Lower leg skin (tissue), 4 donors: ENCODE measurements around the gene OLFM4. TPM values are rescaled to one million over a fixed set of nuclear protein-coding genes. Genes with fewer than 3 reads are reported as not detected.

Source experiments
- DNase-seq, 2 donors: peaks; one replicate each; pipeline ENCODE4 v3.0.0-alpha.2; 2019; ENCODE audit warnings: low spot score in 2 of 2
- H3K4me3 ChIP-seq: fragments of 200-600 bp; sonication (generic); 2 replicates; pipeline ENCODE4 v1.5.1; 2017; ENCODE audit warnings: mild to moderate bottlenecking, low read depth; ENCODE audit not compliant: poor library complexity, severe bottlenecking
- POLR2A ChIP-seq, 2 donors: fragments of 450-650 bp; IDR thresholded peaks; one replicate each; pipeline ENCODE4 v1.6.1; 2016 to 2017; ENCODE audit warnings: antibody characterized with exemption in 2 of 2, mild to moderate bottlenecking in 1 of 2, moderate library complexity in 1 of 2
- whole genome bisulfite sequencing, 2 donors: methylation state at CpG; one replicate each; pipeline ENCODE4 v1.1.5; 2018; 5-methylcytosine and 5-hydroxymethylcytosine counted together
- intact Hi-C: fragments of 100-400 bp; cut with DNase I; formaldehyde crosslinking; loops from one replicate; pipeline ENCODE4 v1.15.0; 2023; ENCODE audit warnings: low total_unique reads
- total RNA-seq, 4 donors: library from RNA; depleted of rRNA; stranded (reverse); fragments of >200 nt; gene quantifications; one replicate each; pipeline ENCODE4 v1.1.0, GENCODE V29; 2016
- TF ChIP-seq, protein P1 (sequence below), 3 donors: fragments of 450-650 bp; IDR thresholded peaks; one replicate each; pipeline ENCODE4 v1.5.1; 2016; ENCODE audit warnings: antibody characterized with exemption in 3 of 3, mild to moderate bottlenecking in 3 of 3, moderate library complexity in 2 of 3

The OLFM4 gene
- total RNA-seq, 4 donors from 2014 or later = 0.34 to 0.88 (median 0.51) TPM

DNA sequence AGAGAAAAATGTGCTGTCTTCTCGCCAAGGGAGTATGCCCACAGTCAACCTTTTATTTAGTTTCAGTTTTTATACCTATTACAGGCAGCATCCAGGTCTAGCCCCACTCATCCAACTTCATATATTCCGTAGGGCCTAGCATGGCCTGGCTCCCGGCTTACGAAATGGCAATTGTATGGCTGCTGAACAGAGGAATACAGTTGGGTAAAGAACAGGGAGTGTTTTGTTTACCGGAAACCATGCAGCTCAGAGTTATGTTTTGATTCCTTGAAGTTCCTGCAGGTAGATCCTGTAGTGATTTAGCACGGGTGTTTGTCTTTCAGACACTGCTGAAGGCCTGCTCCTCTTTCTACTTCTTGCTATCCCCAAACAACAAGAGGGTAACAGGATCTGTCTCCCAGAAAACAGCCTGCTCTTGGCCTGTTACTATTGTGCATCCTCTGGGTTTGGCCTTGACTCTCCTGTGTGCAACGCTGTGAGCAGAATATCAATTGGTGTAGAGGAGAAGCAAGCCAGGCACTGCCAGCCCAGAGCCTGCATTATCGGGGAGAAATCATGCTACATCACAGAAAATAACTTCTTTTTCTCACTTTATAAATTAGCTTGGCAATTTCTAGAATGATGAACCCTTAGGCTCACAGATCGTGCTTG lies 32.4 kb downstream of the OLFM4 start:
- WGBS, 2 donors = 87 to 88% methylated on average over 9 of the region's 9 CpGs
- DNase-seq = no peak
- no peak for TF ChIP-seq POLR2A (IDR thresholded peaks at IDR 0.05)
- TF ChIP-seq, protein P1, sequence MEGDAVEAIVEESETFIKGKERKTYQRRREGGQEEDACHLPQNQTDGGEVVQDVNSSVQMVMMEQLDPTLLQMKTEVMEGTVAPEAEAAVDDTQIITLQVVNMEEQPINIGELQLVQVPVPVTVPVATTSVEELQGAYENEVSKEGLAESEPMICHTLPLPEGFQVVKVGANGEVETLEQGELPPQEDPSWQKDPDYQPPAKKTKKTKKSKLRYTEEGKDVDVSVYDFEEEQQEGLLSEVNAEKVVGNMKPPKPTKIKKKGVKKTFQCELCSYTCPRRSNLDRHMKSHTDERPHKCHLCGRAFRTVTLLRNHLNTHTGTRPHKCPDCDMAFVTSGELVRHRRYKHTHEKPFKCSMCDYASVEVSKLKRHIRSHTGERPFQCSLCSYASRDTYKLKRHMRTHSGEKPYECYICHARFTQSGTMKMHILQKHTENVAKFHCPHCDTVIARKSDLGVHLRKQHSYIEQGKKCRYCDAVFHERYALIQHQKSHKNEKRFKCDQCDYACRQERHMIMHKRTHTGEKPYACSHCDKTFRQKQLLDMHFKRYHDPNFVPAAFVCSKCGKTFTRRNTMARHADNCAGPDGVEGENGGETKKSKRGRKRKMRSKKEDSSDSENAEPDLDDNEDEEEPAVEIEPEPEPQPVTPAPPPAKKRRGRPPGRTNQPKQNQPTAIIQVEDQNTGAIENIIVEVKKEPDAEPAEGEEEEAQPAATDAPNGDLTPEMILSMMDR (IDR thresholded peaks at IDR 0.05) = no peak
- intact Hi-C loops = no loop called here
- H3K4me3 ChIP-seq = no peak overlapping the region

DNA sequence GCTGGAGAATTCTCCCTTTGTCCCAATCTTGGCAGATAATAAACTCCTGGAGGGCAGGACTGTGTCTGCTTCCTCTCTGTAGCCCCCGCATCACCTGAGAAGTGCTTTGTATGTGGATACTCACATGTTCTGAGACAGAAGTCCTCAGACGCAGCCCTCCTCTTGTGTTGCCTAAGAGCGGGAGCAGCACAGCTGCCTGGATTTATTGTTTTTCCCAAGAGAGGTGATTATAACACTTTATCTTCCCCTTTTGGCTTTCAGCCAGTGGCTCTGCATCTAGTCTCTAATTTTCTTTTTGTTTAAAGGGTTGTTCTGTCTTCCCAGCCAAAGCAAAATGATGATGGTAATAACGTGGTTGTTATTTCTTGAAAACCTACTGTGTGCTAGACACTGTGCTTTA lies 36.1 kb downstream of the OLFM4 start:
- WGBS, 2 donors = 22 to 46% methylated on average over 4 of the region's 4 CpGs
- intact Hi-C loops = no loop called here
- no peak overlapping the region for H3K4me3 ChIP-seq
- DNase-seq = no peak
- TF ChIP-seq, protein P1 (IDR thresholded peaks at IDR 0.05) = no peak
- no peak for TF ChIP-seq POLR2A (IDR thresholded peaks at IDR 0.05)

DNA sequence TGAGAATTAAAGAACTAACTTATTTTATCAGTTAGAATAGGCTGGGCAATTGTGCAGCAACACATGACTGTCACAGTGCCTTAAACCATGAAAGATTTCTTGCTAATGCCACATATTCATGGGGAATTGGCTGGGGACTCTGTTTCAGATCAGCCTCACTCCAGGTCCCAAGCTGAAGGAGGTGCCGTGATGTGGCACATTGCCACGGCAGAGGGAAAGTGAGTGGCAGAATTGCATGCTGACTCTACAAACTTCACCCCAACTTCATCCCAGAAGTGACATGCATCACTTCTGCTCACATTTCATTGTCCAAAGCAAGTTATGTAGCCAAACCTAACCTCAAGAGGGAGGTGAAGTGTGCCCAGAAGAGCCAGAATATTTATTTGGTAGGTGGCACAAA lies 37.8 kb downstream of the OLFM4 start:
- intact Hi-C loops = no loop called here
- 83 to 93% methylated on average over 2 of the region's 2 CpGs for WGBS, 2 donors
- TF ChIP-seq, protein P1 (IDR thresholded peaks at IDR 0.05) = no peak
- no peak for TF ChIP-seq POLR2A (IDR thresholded peaks at IDR 0.05)
- no peak for DNase-seq
- H3K4me3 ChIP-seq = no peak overlapping the region

DNA sequence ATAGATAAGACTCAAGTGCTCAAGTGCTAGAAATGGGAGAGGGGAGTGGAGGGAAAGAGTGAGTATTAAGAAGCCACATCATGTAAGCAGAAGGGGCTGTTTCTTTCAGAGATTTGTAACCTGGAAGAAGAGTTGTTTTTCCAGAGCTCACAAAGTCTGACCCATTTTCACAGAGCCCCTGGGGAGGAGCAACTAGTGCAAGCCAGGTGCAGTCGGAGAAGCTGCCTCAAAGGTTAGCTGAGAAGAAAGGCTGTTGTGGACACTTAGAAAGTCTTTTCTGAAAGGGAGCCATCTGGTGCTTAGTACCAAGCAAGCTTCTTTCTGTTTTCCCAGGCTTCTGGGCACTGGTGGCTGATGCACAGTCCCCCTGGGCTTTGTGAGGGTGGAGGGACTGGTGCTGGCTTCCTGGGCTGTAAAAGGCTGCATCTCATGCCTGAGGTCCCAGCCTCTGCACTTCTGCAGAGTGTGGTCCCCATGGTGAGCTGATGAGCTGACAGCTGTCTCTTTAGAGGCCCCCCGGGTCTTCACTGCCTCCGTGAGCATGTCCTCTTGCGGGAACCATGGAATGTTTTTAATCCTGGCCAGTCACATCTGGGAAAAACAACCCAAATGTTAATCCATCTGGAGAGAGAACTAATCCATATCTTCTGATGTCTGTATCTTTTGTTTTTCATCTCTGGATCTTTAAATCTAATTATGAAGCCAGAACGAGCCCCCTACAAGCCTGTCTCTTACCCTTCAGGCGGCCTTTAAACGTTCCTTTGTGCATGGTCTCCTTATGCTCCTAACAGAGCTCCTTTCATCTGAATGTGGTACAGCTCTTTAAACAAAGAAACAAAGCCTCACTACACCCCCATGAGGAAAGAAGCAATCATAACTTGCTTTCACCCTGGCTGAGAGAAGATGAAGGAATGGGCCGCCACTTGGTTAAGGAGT lies 40.2 kb downstream of the OLFM4 start:
- H3K4me3 ChIP-seq = no peak overlapping the region
- TF ChIP-seq POLR2A (IDR thresholded peaks at IDR 0.05) = no peak
- TF ChIP-seq, protein P1 (IDR thresholded peaks at IDR 0.05) = no peak
- 45 to 54% methylated on average over 8 of the region's 8 CpGs for WGBS, 2 donors
- DNase-seq = no peak
- intact Hi-C loops = no loop called here

DNA sequence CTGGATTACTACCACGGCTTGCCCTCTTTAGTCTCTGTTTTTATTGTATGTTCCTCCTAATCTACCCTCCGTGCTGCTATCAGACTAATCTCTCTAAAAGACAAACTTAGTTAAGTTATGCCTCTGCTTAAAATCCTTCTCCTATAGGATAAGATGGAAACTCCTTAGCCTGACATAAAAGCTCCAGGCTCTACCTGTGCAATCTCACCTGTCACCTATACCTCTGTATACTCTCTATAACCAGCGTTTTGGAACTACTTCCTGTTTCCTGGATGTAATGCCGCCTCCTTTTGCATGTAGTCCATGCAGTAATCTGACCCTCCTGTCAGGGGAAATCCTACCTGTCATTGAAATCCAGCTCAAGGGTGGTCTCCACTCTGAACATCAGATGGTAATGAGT lies 41.2 kb downstream of the OLFM4 start:
- H3K4me3 ChIP-seq = no peak overlapping the region
- 66 to 76% methylated on average over 4 of the region's 4 CpGs for WGBS, 2 donors
- TF ChIP-seq POLR2A (IDR thresholded peaks at IDR 0.05) = no peak
- TF ChIP-seq, protein P1 (IDR thresholded peaks at IDR 0.05) = no peak
- intact Hi-C loops = no loop called here
- DNase-seq = no peak
